ENCODE data around the gene UTS2B. TPM values are rescaled to one million over a fixed set of nuclear protein-coding genes. Genes with fewer than 3 reads are reported as not detected.
A peak's percentile ranks its signal among the peaks of the same experiment; 100 is the strongest.

Gene UTS2B
- total and polyA plus RNA-seq, 2 experiments from 2014 or later = 0.21 TPM; not detected in 1

DNA sequence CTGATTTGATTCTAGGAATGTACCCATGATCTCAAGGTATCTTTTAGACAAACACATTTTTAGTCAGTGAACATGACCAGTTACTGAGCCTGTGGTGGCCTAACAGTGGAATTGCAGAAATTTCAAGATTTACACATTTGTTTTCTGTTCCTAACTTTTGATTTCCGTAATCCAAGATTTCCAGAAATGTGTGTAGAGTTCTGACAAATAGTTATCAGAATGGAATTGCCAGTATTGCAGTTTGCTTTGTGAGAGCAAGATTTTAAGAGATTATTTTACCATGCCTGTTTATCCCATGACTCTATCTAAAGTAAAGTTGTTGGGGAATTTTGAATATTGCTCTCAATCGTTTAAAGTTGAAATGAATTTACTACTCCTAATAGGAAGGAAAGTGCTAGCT is 11.7 kb upstream of the UTS2B start (continued):
- TF ChIP-seq, protein P1, sequence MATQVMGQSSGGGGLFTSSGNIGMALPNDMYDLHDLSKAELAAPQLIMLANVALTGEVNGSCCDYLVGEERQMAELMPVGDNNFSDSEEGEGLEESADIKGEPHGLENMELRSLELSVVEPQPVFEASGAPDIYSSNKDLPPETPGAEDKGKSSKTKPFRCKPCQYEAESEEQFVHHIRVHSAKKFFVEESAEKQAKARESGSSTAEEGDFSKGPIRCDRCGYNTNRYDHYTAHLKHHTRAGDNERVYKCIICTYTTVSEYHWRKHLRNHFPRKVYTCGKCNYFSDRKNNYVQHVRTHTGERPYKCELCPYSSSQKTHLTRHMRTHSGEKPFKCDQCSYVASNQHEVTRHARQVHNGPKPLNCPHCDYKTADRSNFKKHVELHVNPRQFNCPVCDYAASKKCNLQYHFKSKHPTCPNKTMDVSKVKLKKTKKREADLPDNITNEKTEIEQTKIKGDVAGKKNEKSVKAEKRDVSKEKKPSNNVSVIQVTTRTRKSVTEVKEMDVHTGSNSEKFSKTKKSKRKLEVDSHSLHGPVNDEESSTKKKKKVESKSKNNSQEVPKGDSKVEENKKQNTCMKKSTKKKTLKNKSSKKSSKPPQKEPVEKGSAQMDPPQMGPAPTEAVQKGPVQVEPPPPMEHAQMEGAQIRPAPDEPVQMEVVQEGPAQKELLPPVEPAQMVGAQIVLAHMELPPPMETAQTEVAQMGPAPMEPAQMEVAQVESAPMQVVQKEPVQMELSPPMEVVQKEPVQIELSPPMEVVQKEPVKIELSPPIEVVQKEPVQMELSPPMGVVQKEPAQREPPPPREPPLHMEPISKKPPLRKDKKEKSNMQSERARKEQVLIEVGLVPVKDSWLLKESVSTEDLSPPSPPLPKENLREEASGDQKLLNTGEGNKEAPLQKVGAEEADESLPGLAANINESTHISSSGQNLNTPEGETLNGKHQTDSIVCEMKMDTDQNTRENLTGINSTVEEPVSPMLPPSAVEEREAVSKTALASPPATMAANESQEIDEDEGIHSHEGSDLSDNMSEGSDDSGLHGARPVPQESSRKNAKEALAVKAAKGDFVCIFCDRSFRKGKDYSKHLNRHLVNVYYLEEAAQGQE (IDR thresholded peaks at IDR 0.05; ENCODE audit: unreplicated experiment) = no peak
- TF ChIP-seq, protein P2, sequence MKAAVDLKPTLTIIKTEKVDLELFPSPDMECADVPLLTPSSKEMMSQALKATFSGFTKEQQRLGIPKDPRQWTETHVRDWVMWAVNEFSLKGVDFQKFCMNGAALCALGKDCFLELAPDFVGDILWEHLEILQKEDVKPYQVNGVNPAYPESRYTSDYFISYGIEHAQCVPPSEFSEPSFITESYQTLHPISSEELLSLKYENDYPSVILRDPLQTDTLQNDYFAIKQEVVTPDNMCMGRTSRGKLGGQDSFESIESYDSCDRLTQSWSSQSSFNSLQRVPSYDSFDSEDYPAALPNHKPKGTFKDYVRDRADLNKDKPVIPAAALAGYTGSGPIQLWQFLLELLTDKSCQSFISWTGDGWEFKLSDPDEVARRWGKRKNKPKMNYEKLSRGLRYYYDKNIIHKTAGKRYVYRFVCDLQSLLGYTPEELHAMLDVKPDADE (IDR thresholded peaks at IDR 0.05) = no peak
- no peak for TF ChIP-seq JUNB (IDR thresholded peaks at IDR 0.05; ENCODE audit: unreplicated experiment)

DNA sequence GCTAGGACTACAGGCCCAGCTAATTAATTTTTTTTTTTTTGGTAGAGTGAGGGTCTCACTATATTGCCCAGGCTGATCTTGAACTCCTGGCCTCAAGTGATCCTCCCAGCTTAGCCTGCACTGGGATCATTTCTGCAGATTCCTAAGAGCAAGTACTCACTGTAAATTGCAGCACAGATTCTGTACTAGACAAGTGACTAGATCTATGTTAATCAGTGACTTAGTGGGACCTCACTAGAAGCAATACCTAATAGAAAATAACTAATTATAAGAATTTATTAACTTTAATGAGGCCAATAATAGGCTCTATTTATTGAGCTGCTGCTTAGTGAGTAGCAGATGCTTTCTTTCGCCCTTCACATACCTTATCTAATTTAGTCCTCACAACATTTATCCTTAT is 10.6 kb upstream of the UTS2B start:
- H3K36me3 ChIP-seq (ENCODE audit: insufficient read depth) = no peaks in the 10 kb centered on the region
- TF ChIP-seq, protein P3, sequence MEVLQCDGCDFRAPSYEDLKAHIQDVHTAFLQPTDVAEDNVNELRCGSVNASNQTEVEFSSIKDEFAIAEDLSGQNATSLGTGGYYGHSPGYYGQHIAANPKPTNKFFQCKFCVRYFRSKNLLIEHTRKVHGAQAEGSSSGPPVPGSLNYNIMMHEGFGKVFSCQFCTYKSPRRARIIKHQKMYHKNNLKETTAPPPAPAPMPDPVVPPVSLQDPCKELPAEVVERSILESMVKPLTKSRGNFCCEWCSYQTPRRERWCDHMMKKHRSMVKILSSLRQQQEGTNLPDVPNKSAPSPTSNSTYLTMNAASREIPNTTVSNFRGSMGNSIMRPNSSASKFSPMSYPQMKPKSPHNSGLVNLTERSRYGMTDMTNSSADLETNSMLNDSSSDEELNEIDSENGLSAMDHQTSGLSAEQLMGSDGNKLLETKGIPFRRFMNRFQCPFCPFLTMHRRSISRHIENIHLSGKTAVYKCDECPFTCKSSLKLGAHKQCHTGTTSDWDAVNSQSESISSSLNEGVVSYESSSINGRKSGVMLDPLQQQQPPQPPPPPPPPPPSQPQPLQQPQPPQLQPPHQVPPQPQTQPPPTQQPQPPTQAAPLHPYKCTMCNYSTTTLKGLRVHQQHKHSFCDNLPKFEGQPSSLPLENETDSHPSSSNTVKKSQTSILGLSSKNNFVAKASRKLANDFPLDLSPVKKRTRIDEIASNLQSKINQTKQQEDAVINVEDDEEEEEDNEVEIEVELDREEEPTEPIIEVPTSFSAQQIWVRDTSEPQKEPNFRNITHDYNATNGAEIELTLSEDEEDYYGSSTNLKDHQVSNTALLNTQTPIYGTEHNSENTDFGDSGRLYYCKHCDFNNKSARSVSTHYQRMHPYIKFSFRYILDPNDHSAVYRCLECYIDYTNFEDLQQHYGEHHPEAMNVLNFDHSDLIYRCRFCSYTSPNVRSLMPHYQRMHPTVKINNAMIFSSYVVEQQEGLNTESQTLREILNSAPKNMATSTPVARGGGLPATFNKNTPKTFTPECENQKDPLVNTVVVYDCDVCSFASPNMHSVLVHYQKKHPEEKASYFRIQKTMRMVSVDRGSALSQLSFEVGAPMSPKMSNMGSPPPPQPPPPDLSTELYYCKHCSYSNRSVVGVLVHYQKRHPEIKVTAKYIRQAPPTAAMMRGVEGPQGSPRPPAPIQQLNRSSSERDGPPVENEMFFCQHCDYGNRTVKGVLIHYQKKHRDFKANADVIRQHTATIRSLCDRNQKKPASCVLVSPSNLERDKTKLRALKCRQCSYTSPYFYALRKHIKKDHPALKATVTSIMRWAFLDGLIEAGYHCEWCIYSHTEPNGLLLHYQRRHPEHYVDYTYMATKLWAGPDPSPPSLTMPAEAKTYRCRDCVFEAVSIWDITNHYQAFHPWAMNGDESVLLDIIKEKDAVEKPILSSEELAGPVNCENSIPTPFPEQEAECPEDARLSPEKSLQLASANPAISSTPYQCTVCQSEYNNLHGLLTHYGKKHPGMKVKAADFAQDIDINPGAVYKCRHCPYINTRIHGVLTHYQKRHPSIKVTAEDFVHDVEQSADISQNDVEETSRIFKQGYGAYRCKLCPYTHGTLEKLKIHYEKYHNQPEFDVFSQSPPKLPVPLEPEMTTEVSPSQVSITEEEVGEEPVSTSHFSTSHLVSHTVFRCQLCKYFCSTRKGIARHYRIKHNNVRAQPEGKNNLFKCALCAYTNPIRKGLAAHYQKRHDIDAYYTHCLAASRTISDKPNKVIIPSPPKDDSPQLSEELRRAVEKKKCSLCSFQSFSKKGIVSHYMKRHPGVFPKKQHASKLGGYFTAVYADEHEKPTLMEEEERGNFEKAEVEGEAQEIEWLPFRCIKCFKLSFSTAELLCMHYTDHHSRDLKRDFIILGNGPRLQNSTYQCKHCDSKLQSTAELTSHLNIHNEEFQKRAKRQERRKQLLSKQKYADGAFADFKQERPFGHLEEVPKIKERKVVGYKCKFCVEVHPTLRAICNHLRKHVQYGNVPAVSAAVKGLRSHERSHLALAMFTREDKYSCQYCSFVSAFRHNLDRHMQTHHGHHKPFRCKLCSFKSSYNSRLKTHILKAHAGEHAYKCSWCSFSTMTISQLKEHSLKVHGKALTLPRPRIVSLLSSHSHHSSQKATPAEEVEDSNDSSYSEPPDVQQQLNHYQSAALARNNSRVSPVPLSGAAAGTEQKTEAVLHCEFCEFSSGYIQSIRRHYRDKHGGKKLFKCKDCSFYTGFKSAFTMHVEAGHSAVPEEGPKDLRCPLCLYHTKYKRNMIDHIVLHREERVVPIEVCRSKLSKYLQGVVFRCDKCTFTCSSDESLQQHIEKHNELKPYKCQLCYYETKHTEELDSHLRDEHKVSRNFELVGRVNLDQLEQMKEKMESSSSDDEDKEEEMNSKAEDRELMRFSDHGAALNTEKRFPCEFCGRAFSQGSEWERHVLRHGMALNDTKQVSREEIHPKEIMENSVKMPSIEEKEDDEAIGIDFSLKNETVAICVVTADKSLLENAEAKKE (CRISPR knock-in tag; IDR thresholded peaks at IDR 0.05) = no peak
- TF ChIP-seq CREB1 (CRISPR knock-in tag; IDR thresholded peaks at IDR 0.05; ENCODE audit: low read depth) = no peak
- H2AFZ ChIP-seq = no peak overlapping the region
- no peak overlapping the region for H3K4me3 ChIP-seq
- no peaks in the 10 kb centered on the region for H4K20me1 ChIP-seq (replicated peaks; ENCODE audit: insufficient read depth)
- H3F3A ChIP-seq (replicated peaks; ENCODE audit: low read depth) = no peaks in the 10 kb centered on the region
- Mint-ChIP-seq H3K36me3 (ENCODE audit: low read depth) (no peaks in the 10 kb centered on the region), H3K27me3 (ENCODE audit: insufficient read depth, low read depth, poor library complexity) (no peaks in the 10 kb centered on the region), H3K9me3 (no peaks in the 10 kb centered on the region), H3K27ac (no peak overlapping the region), H3K4me1 (peaks cover 18% of the 10 kb centered on the region), H3K4me3 (no peak overlapping the region)
- H3K27ac ChIP-seq (ENCODE audit: low read depth) = peak overlapping the region; percentile 11; the same call in 1 of the 2 replicates
- H3K27me3 ChIP-seq (ENCODE audit: insufficient read depth) = no peaks in the 10 kb centered on the region
- no peak for DNase-seq (ENCODE audit: low spot score)
- H3K4me2 ChIP-seq = no peak overlapping the region
- no peak for ATAC-seq
- H3K79me2 ChIP-seq (replicated peaks; ENCODE audit: insufficient read depth) = peaks cover 64% of the 10 kb centered on the region
- H3K9me2 ChIP-seq (ENCODE audit: insufficient read depth) = 0 out of 2 replicates have a peak, but pooled peaks cover 3% of the 10 kb centered on the region
- no peaks in the 10 kb centered on the region for H3K4me1 ChIP-seq (ENCODE audit: insufficient read depth)

All from GM23338 (cell line).